Rectal smooth muscle tissue (tissue), 1 donor: ENCODE results near the gene NDUFS7.

Experiments
- H3K27ac ChIP-seq: one replicate; pipeline ENCODE4 v1.7.0; 2013; ENCODE audit warnings: low read depth, low read length, inconsistent platforms
- H3K27me3 ChIP-seq: one replicate; pipeline ENCODE4 v1.7.0; 2013; ENCODE audit warnings: low read length; ENCODE audit not compliant: control insufficient read depth, insufficient read depth
- H3K36me3 ChIP-seq: one replicate; pipeline ENCODE4 v1.7.0; 2013; ENCODE audit warnings: low read length; ENCODE audit not compliant: control insufficient read depth, insufficient read depth
- H3K4me1 ChIP-seq: one replicate; pipeline ENCODE4 v1.7.0; 2013; ENCODE audit warnings: low read length; ENCODE audit not compliant: control insufficient read depth, insufficient read depth
- H3K4me3 ChIP-seq: one replicate; pipeline ENCODE4 v1.7.0; 2013; ENCODE audit warnings: low read length
- H3K9ac ChIP-seq: one replicate; pipeline ENCODE4 v1.7.0; 2013; ENCODE audit warnings: low read length

NDUFS7 gene

GRCh38 chr19:1383017-1383311 lies 743 bp upstream of the NDUFS7 start:
- Histone ChIP-seq H3K4me1 (peaks cover 5% of the 10 kb centered on the region), H3K4me3 (peak overlapping the region; percentile 29), H3K36me3 (no peaks in the 10 kb centered on the region), H3K27me3 (no peaks in the 10 kb centered on the region), H3K27ac (no peak overlapping the region), H3K9ac (no peak overlapping the region)

- Histone ChIP-seq H3K36me3 (peaks cover 4% of the 10 kb centered on the region), H3K9ac (peak overlapping the region; percentile 94), H3K4me3 (peak overlapping the region; percentile 74), H3K4me1 (peaks cover 5% of the 10 kb centered on the region), H3K27ac (peak overlapping the region; percentile 87), H3K27me3 (no peaks in the 10 kb centered on the region)
Observed at GRCh38 chr19:1384085-1384462, 367 bp downstream of the NDUFS7 start.

GRCh38 chr19:1384478-1385110 lies 887 bp downstream of the NDUFS7 start:
- Histone ChIP-seq H3K36me3 (peaks cover 9% of the 10 kb centered on the region), H3K4me3 (peak overlapping the region; percentile 74), H3K27me3 (no peaks in the 10 kb centered on the region), H3K4me1 (peaks cover 5% of the 10 kb centered on the region), H3K9ac (peak overlapping the region; percentile 94), H3K27ac (peak overlapping the region; percentile 87)

GRCh38 chr19:1385816-1386215 lies 2.1 kb downstream of the NDUFS7 start:
- Histone ChIP-seq H3K9ac (no peak overlapping the region), H3K4me1 (peaks cover 5% of the 10 kb centered on the region), H3K36me3 (peaks cover 10% of the 10 kb centered on the region), H3K27ac (no peak overlapping the region), H3K27me3 (no peaks in the 10 kb centered on the region), H3K4me3 (no peak overlapping the region)

GRCh38 chr19:1386945-1387683 lies 3.4 kb downstream of the NDUFS7 start:
- Histone ChIP-seq H3K27me3 (no peaks in the 10 kb centered on the region), H3K4me1 (peaks cover 5% of the 10 kb centered on the region), H3K27ac (no peak overlapping the region), H3K9ac (no peak overlapping the region), H3K4me3 (no peak overlapping the region), H3K36me3 (peaks cover 13% of the 10 kb centered on the region)

GRCh38 chr19:1387684-1388636 lies 4.3 kb downstream of the NDUFS7 start:
- Histone ChIP-seq H3K4me1 (peaks cover 5% of the 10 kb centered on the region), H3K27me3 (no peaks in the 10 kb centered on the region), H3K4me3 (no peak overlapping the region), H3K27ac (no peak overlapping the region), H3K9ac (no peak overlapping the region), H3K36me3 (peaks cover 17% of the 10 kb centered on the region)

GRCh38 chr19:1388637-1389026 lies 4.9 kb downstream of the NDUFS7 start:
- peaks cover 21% of the 10 kb centered on the region for H3K36me3 ChIP-seq

GRCh38 chr19:1389033-1389940 lies 5.6 kb downstream of the NDUFS7 start:
- no peak overlapping the region for H3K27ac ChIP-seq
- peaks cover 5% of the 10 kb centered on the region for H3K4me1 ChIP-seq
- H3K27me3 ChIP-seq, result no peaks in the 10 kb centered on the region
- peaks cover 25% of the 10 kb centered on the region for H3K36me3 ChIP-seq
- H3K4me3 ChIP-seq, result no peak overlapping the region
- no peak overlapping the region for H3K9ac ChIP-seq

More at GRCh38 chr19:1388637-1389026, 4.9 kb downstream of the NDUFS7 start:
- Histone ChIP-seq H3K9ac (no peak overlapping the region), H3K4me1 (peaks cover 5% of the 10 kb centered on the region), H3K27me3 (no peaks in the 10 kb centered on the region), H3K4me3 (no peak overlapping the region), H3K27ac (no peak overlapping the region)

- no peaks in the 10 kb centered on the region for H3K27me3 ChIP-seq
- H3K36me3 ChIP-seq, result peaks cover 25% of the 10 kb centered on the region
- H3K4me1 ChIP-seq, result no peaks in the 10 kb centered on the region
- no peak overlapping the region for H3K4me3 ChIP-seq
- H3K27ac ChIP-seq, result no peak overlapping the region
- H3K9ac ChIP-seq, result no peak overlapping the region
Observed at GRCh38 chr19:1390890-1391423, 7.2 kb downstream of the NDUFS7 start.

- Histone ChIP-seq H3K27me3 (no peaks in the 10 kb centered on the region), H3K36me3 (peaks cover 25% of the 10 kb centered on the region), H3K4me3 (no peak overlapping the region), H3K4me1 (no peaks in the 10 kb centered on the region), H3K27ac (no peak overlapping the region), H3K9ac (no peak overlapping the region)
Observed at GRCh38 chr19:1392407-1392806, 8.7 kb downstream of the NDUFS7 start.

GRCh38 chr19:1392939-1393530 lies 9.3 kb downstream of the NDUFS7 start:
- Histone ChIP-seq H3K4me3 (no peak overlapping the region), H3K9ac (no peak overlapping the region), H3K27ac (no peak overlapping the region), H3K36me3 (peaks cover 25% of the 10 kb centered on the region), H3K4me1 (no peaks in the 10 kb centered on the region), H3K27me3 (no peaks in the 10 kb centered on the region)
